Endothelial cell of umbilical vein (primary cell): ENCODE data around the gene NANOGP8. TPM values are rescaled to one million over a fixed set of nuclear protein-coding genes. Genes with fewer than 3 reads are reported as not detected.

Experiments used
- BruUV-seq: library from RNA; stranded (reverse); fragments of 400-500 nt; replicated peaks from 2 replicates; lab custom pipeline; 2021; lab: Mats Ljungman, UMichigan
- CTCF ChIA-PET: fragments of 300-600, 350-600 bp; sonication (Branson Sonifier 250); formaldehyde crosslinking; loops from one replicate; lab custom pipeline; 2021; ENCODE audit warnings: antibody characterized with exemption, inconsistent platforms; lab: Charles Lee
- POLR2A ChIA-PET: fragments of 300-600, 350-600 bp; sonication (Branson Sonifier 250); formaldehyde crosslinking; loops from one replicate; lab custom pipeline; 2021; ENCODE audit warnings: antibody characterized with exemption, inconsistent platforms; lab: Charles Lee
- DNase-seq: peaks from one replicate; pipeline ENCODE4 v3.0.0-alpha.2; 2011; ENCODE audit warnings: low read depth, low spot score
- FAIRE-seq: peaks from 2 replicates; lab custom pipeline; 2011; peaks lifted over from hg19 to GRCh38; lab: Jason Lieb, UNC
- H2AFZ ChIP-seq: 2 replicates; pipeline ENCODE4 v1.6.0; 2012; ENCODE audit warnings: low read depth, low read length, control low read depth, inconsistent platforms
- H3K27ac ChIP-seq: 2 replicates; pipeline ENCODE4 v1.5.1; 2011; ENCODE audit warnings: low read depth, mild to moderate bottlenecking, control low read depth, low read length, moderate library complexity; ENCODE audit not compliant: insufficient read depth
- H3K27me3 ChIP-seq, 2 experiments: 2 replicates each; pipeline versions ENCODE4 v1.6.0 to v1.6.1; 2011; ENCODE audit warnings: low read length in 2 of 2, mixed read lengths in 1 of 2; ENCODE audit not compliant: control insufficient read depth in 2 of 2, insufficient read depth in 2 of 2
- H3K36me3 ChIP-seq, 2 experiments: 2 replicates in 1 of 2; 3 replicates in 1 of 2; pipeline ENCODE4 v1.5.1; 2011; ENCODE audit warnings: low read length in 2 of 2, mild to moderate bottlenecking in 1 of 2, moderate library complexity in 1 of 2; ENCODE audit not compliant: control insufficient read depth in 2 of 2, insufficient read depth in 2 of 2; ENCODE audit errors: extremely low read depth in 1 of 2
- H3K4me1 ChIP-seq: 3 replicates; pipeline ENCODE4 v1.5.1; 2011; ENCODE audit warnings: mild to moderate bottlenecking, low read length; ENCODE audit not compliant: control insufficient read depth, insufficient read depth; ENCODE audit errors: extremely low read depth
- H3K4me2 ChIP-seq: 2 replicates; pipeline ENCODE4 v1.6.1; 2011; ENCODE audit warnings: low read length, control low read depth, mixed read lengths; ENCODE audit not compliant: insufficient read depth
- H3K4me3 ChIP-seq, 3 experiments: fragments of 200-600 bp in 1 of 3; sonication (generic), shearing (Covaris generic) in 1 of 3; replicated peaks in 1 of 3; 2 replicates each; pipeline ENCODE4 v1.5.1; 2011 to 2016; ENCODE audit warnings: control low read depth in 3 of 3, low read length in 3 of 3, mild to moderate bottlenecking in 2 of 3, inconsistent platforms in 1 of 3, low read depth in 1 of 3, moderate library complexity in 1 of 3; ENCODE audit not compliant: insufficient read depth in 1 of 3
- H3K79me2 ChIP-seq: 2 replicates; pipeline ENCODE4 v1.6.0; 2012; ENCODE audit warnings: low read length, inconsistent platforms; ENCODE audit not compliant: control insufficient read depth, insufficient read depth
- H3K9ac ChIP-seq: replicated peaks from 2 replicates; pipeline ENCODE3; 2011; ENCODE audit warnings: low read length, control low read depth; ENCODE audit not compliant: insufficient read depth; ENCODE audit errors: extremely low read depth
- H3K9me1 ChIP-seq: replicated peaks from 3 replicates; pipeline ENCODE4 v1.6.0; 2011; ENCODE audit warnings: mild to moderate bottlenecking, low read length; ENCODE audit not compliant: control insufficient read depth, insufficient read depth; ENCODE audit errors: extremely low read depth
- H3K9me3 ChIP-seq: replicated peaks from 2 replicates; pipeline ENCODE4 v1.5.1; 2012; ENCODE audit warnings: low read length, inconsistent platforms; ENCODE audit not compliant: control insufficient read depth, insufficient read depth
- H4K20me1 ChIP-seq: replicated peaks from 2 replicates; pipeline ENCODE3; 2011; ENCODE audit warnings: mild to moderate bottlenecking, low read length; ENCODE audit not compliant: control insufficient read depth, insufficient read depth; ENCODE audit errors: extremely low read depth
- CTCF ChIP-seq, 2 donors: IDR thresholded peaks; 1 replicate in 1 of 2; 2 replicates in 1 of 2; pipeline ENCODE4 v1.5.1; 2011; ENCODE audit warnings: low read length in 2 of 2, mild to moderate bottlenecking in 2 of 2, moderate library complexity in 2 of 2, control low read depth in 1 of 2, inconsistent platforms in 1 of 2, low read depth in 1 of 2; ENCODE audit not compliant: insufficient read depth in 1 of 2; ENCODE audit errors: extremely low read depth in 1 of 2
- EZH2 ChIP-seq: IDR thresholded peaks from 2 replicates; pipeline ENCODE4 v1.6.1; 2012; ENCODE audit warnings: borderline replicate concordance, low read depth, mild to moderate bottlenecking, moderate library complexity, low read length, inconsistent platforms; ENCODE audit not compliant: severe bottlenecking
- FOS ChIP-seq: IDR thresholded peaks from 2 replicates; pipeline ENCODE4 v1.6.1; 2011; ENCODE audit warnings: mild to moderate bottlenecking, low read length, moderate library complexity, borderline replicate concordance; ENCODE audit not compliant: insufficient read depth
- GATA2 ChIP-seq: IDR thresholded peaks from 2 replicates; pipeline ENCODE4 v1.7.0; 2011; ENCODE audit warnings: low read depth, mild to moderate bottlenecking, moderate library complexity, mixed read lengths, low read length; ENCODE audit not compliant: insufficient read length, insufficient read depth
- JUN ChIP-seq: IDR thresholded peaks from 2 replicates; pipeline ENCODE4 v1.6.1; 2011; ENCODE audit warnings: borderline replicate concordance, low read depth; ENCODE audit not compliant: insufficient read length, insufficient read depth
- MAX ChIP-seq: IDR thresholded peaks from 2 replicates; pipeline ENCODE4 v1.6.1; 2011; ENCODE audit not compliant: insufficient read depth, insufficient read length
- MYC ChIP-seq: IDR thresholded peaks from one replicate; pipeline ENCODE4 v1.6.1; 2011; ENCODE audit warnings: mild to moderate bottlenecking, low read depth, low read length
- POLR2A ChIP-seq: IDR thresholded peaks from 2 replicates; pipeline ENCODE4 v1.6.1; 2012; ENCODE audit warnings: low read depth, mild to moderate bottlenecking, control low read depth, low read length
- POLR2AphosphoS5 ChIP-seq: IDR thresholded peaks from 2 replicates; pipeline ENCODE4 v1.6.1; 2012; ENCODE audit warnings: low read depth, mild to moderate bottlenecking, control low read depth, low read length, moderate library complexity; ENCODE audit not compliant: insufficient read depth
- dilution Hi-C: fragments of 300-500 bp; cut with MboI; formaldehyde crosslinking; loops from one replicate; pipeline ENCODE4 v1.15.0; 2019; ENCODE audit warnings: low sequenced_read_pairs; ENCODE audit not compliant: extremely low pct_ligation_motif_present
- intact Hi-C: fragments of 100-400 bp; cut with micrococcal nuclease; formaldehyde crosslinking; loops from one replicate; pipeline ENCODE4 v1.10.0; 2022
- polyA plus RNA-seq, 4 experiments: library from polyadenylated mRNA; depleted of rRNA in 3 of 4; stranded (reverse) in 3 of 4; unstranded in 1 of 4; fragments of >200 nt; gene quantifications; 2 replicates each; pipeline versions ENCODE4 v1.2.1 to v1.2.3, GENCODE V29; 2011 to 2012; ENCODE audit warnings: missing spikeins in 1 of 4
- total RNA-seq: library from RNA; stranded (reverse); gene quantifications from 2 replicates; pipeline ENCODE4 v1.2.3, GENCODE V29; 2021

NANOGP8 gene
- total and polyA plus RNA-seq, 2 donors (not counting 3 experiments of a cell fraction or from before 2014, with no cell fraction given), result not detected

- ChIA-PET CTCF (no interaction called here), POLR2A (no interaction called here)
- dilution Hi-C loops, result no loop called here
Observed at GRCh38 chr15:35040339-35041255, 44.5 kb downstream of the NANOGP8 start.

GRCh38 chr15:35038626-35039451 is 46.3 kb downstream of the NANOGP8 start:
- Histone ChIP-seq H3K79me2 (no peaks in the 10 kb centered on the region), H3K36me3 (no peaks in the 10 kb centered on the region), H3K9ac (no peak overlapping the region), H3K4me1 (no peaks in the 10 kb centered on the region), H3K9me3 (no peaks in the 10 kb centered on the region), H4K20me1 (no peaks in the 10 kb centered on the region), H3K9me1 (no peaks in the 10 kb centered on the region), H3K4me2 (no peak overlapping the region), H3K4me3 (no peak overlapping the region), H3K27me3 (no peaks in the 10 kb centered on the region), H2AFZ (no peak overlapping the region), H3K27ac (no peak overlapping the region)
- TF ChIP-seq GATA2 (no peak), CTCF (IDR thresholded peaks at IDR 0.05; ENCODE audit: extremely low read depth in 1 of 2, insufficient read depth in 1 of 2, low read depth in 1 of 2, low read length in 2 of 2) (no peak), EZH2 (no peak), MYC (no peak), JUN (no peak), POLR2A (no peak), MAX (no peak), POLR2AphosphoS5 (no peak), FOS (no peak)
- ChIA-PET POLR2A (no interaction called here), CTCF (no interaction called here)
- no peak for FAIRE-seq
- DNase-seq, result no peak
- dilution Hi-C loops, result no loop called here
- intact Hi-C loops, result no loop called here
- no TSS peak for BruUV-seq

More at GRCh38 chr15:35040339-35041255, 44.5 kb downstream of the NANOGP8 start:
- FAIRE-seq (no peak), DNase-seq (no peak)
- H3K9ac ChIP-seq, result no peak overlapping the region
- no peaks in the 10 kb centered on the region for H3K36me3 ChIP-seq
- no peak overlapping the region for H3K4me3 ChIP-seq
- H4K20me1 ChIP-seq, result no peaks in the 10 kb centered on the region
- H3K9me1 ChIP-seq, result no peaks in the 10 kb centered on the region
- H3K4me1 ChIP-seq, result no peaks in the 10 kb centered on the region
- H3K79me2 ChIP-seq, result no peaks in the 10 kb centered on the region
- H3K9me3 ChIP-seq, result no peaks in the 10 kb centered on the region
- H3K27ac ChIP-seq, result no peak overlapping the region
- no peak overlapping the region for H2AFZ ChIP-seq
- H3K4me2 ChIP-seq, result no peak overlapping the region
- no TSS peak for BruUV-seq
- H3K27me3 ChIP-seq, result no peaks in the 10 kb centered on the region
- intact Hi-C loops, result no loop called here
- TF ChIP-seq POLR2A, result no peak
- TF ChIP-seq JUN, result no peak
